Measurements from ENCODE around the gene PTMS. TPM values are rescaled to one million over a fixed set of nuclear protein-coding genes. Genes with fewer than 3 reads are reported as not detected.

Gene PTMS
- total RNA-seq, 2 donors from 2014 or later: 285 to 339 TPM

GRCh38 chr12:6771091-6771495 lies 4.9 kb downstream of the PTMS start:
- Histone ChIP-seq H3K27me3 (replicated peaks; ENCODE audit: insufficient read depth) (no peaks in the 10 kb centered on the region), H3K4me3 (no peak overlapping the region), H3K36me3 (peaks cover 0 to 7% of the 10 kb centered on the region in 2 donors), H3K27ac (peak overlapping the region in 1 of 2 donors; percentile 51), H3K4me1 (replicated peaks) (peaks cover 6% of the 10 kb centered on the region), H3K9me3 (no peaks in the 10 kb centered on the region)
- intact Hi-C loops (cut with DNase I): no loop called here
- TF ChIP-seq POLR2A (IDR thresholded peaks at IDR 0.05): no peak
- TF ChIP-seq POLR2AphosphoS5 (IDR thresholded peaks at IDR 0.05): peak; percentile 15
- 90% methylated on average over 4 of the region's 4 CpGs for WGBS
- DNase-seq (ENCODE audit: low spot score): no peak

- WGBS: 70% methylated on average over 12 of the region's 12 CpGs
- DNase-seq (ENCODE audit: low spot score): no peak
- H3K4me3 ChIP-seq: no peak overlapping the region
- no peak for TF ChIP-seq CTCF (IDR thresholded peaks at IDR 0.05)
- no peak for TF ChIP-seq POLR2A (IDR thresholded peaks at IDR 0.05)
- no peak for TF ChIP-seq POLR2AphosphoS5 (IDR thresholded peaks at IDR 0.05)
- H3K36me3 ChIP-seq: peaks cover 0 to 7% of the 10 kb centered on the region in 2 donors
- peaks cover 6% of the 10 kb centered on the region for H3K4me1 ChIP-seq (replicated peaks)
- no peaks in the 10 kb centered on the region for H3K9me3 ChIP-seq
- H3K27me3 ChIP-seq (replicated peaks; ENCODE audit: insufficient read depth): no peaks in the 10 kb centered on the region
- H3K27ac ChIP-seq: peak overlapping the region; percentile 34 to 51
- intact Hi-C loops (cut with DNase I): no loop called here
Observed at GRCh38 chr12:6771509-6772330, 5.6 kb downstream of the PTMS start.

GRCh38 chr12:6772331-6772695 lies 6.2 kb downstream of the PTMS start, which contains the start of gene LAG3:
Gene LAG3, plus strand, starts transcription at chr12:6772520. Its CDS starts 333 bp downstream, at chr12:6772853.
- DNase-seq (ENCODE audit: low spot score): no peak
- 54% methylated on average over 15 of the region's 15 CpGs for WGBS
- H3K4me1 ChIP-seq (replicated peaks): peaks cover 6% of the 10 kb centered on the region
- H3K4me3 ChIP-seq: peak within 1 kb of the TSS in 1 of 2 donors; percentile 9
- intact Hi-C loops (cut with DNase I): no loop called here
- H3K36me3 ChIP-seq: peaks cover 0 to 7% of the 10 kb centered on the region in 2 donors
- TF ChIP-seq CTCF (IDR thresholded peaks at IDR 0.05): no peak
- no peak for TF ChIP-seq POLR2AphosphoS5 (IDR thresholded peaks at IDR 0.05)
- TF ChIP-seq POLR2A (IDR thresholded peaks at IDR 0.05): no peak
- H3K27ac ChIP-seq: peak within 1 kb of the TSS; percentile 34 to 51
- no peaks in the 10 kb centered on the region for H3K27me3 ChIP-seq (replicated peaks; ENCODE audit: insufficient read depth)
- no peaks in the 10 kb centered on the region for H3K9me3 ChIP-seq

GRCh38 chr12:6772726-6773589 lies 6.8 kb downstream of the PTMS start:
- Histone ChIP-seq H3K4me1 (replicated peaks) (peaks cover 6% of the 10 kb centered on the region), H3K27ac (peak overlapping the region; percentile 34 to 49), H3K4me3 (peak overlapping the region in 1 of 2 donors; percentile 9), H3K27me3 (replicated peaks; ENCODE audit: insufficient read depth) (no peaks in the 10 kb centered on the region), H3K9me3 (no peaks in the 10 kb centered on the region), H3K36me3 (peaks cover 0 to 7% of the 10 kb centered on the region in 2 donors)
- 68% methylated on average over 21 of the region's 21 CpGs for WGBS
- intact Hi-C loops (cut with DNase I): no loop called here
- TF ChIP-seq CTCF (IDR thresholded peaks at IDR 0.05) (no peak), POLR2AphosphoS5 (IDR thresholded peaks at IDR 0.05) (no peak), POLR2A (IDR thresholded peaks at IDR 0.05) (no peak)
- no peak for DNase-seq (ENCODE audit: low spot score)

All from prostate gland (tissue), 2 donors.